ENCODE results near the gene SPATA31C2.

SPATA31C2 gene

DNA sequence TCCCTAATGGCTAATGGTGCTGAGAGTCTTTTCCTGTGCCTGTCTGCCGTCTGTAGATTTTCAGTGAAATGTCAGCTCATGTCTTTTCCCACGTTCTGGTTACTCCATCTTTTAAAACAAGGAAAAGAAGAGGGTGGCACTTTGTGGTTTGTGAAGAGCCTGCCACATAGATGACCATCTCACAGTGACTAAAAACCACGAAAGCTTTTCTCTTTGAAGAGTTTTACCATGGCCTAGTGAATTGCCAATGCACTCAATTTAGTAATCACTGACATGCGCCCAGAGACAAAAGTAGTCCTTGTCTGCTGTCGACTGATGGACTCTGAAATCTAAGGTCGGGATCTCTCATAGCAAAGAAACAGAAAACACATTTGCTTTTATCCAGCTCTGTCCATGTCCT is 50.4 kb downstream of the SPATA31C2 start:
- Histone ChIP-seq H2BK15ac (ENCODE audit: low read depth, poor library complexity, severe bottlenecking) (no peak overlapping the region), H2BK12ac (ENCODE audit: low read length in 2 of 2) (no peak overlapping the region), H2BK120ac (ENCODE audit: low read depth, low read length) (no peak overlapping the region)

DNA sequence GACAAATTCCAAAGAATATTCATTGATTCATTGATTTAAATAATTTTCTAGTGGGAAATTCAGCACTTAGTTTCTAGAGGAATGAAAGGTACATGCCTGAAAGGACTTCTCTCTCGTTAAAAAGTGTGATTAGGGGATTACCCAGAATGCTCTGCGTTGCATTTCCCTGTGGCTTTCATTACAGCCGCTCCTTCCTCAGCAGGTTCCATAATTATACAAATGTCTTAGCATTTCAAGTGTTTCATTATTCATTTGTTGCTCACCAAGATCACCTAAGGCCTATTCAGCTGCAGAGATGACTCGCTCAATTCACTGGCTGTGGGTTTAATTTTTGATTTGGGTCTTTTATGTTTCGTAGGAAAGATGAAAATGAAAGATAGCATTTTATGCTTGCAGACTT is 52.8 kb downstream of the SPATA31C2 start:
- no peak for DNase-seq

More for the DNA sequence above, 50.4 kb downstream of the SPATA31C2 start:
- Histone ChIP-seq H3K9ac (ENCODE audit: low read length) (no peak overlapping the region), H4K8ac (ENCODE audit: low read length) (no peak overlapping the region), H3K23ac (ENCODE audit: low read length in 2 of 2) (no peak overlapping the region), H2AK5ac (ENCODE audit: low read length, severe bottlenecking) (no peak overlapping the region), H3K4me3 (ENCODE audit: insufficient read depth in 1 of 2, low read depth in 1 of 2, low read length in 2 of 2) (no peak overlapping the region), H2BK5ac (ENCODE audit: low read depth, low read length, poor library complexity, severe bottlenecking) (no peak overlapping the region), H3K4ac (ENCODE audit: low read depth in 1 of 2, low read length in 2 of 2) (no peak overlapping the region), H3K14ac (ENCODE audit: low read length in 2 of 2) (no peak overlapping the region), H3K79me1 (replicated peaks; ENCODE audit: low read length, poor library complexity, severe bottlenecking) (no peaks in the 10 kb centered on the region), H4K91ac (ENCODE audit: low read length) (no peak overlapping the region), H3K18ac (ENCODE audit: low read depth in 1 of 2, low read length in 2 of 2) (no peak overlapping the region), H3K4me1 (ENCODE audit: control insufficient read depth, insufficient read depth, low read depth, low read length) (peaks cover 4% of the 10 kb centered on the region), H3K9me3 (ENCODE audit: control insufficient read depth, low read length) (peaks cover 1% of the 10 kb centered on the region), H3K27ac (ENCODE audit: low read length, poor library complexity, severe bottlenecking) (no peak overlapping the region), H3K36me3 (ENCODE audit: control insufficient read depth in 1 of 2, insufficient read depth in 2 of 2, low read depth in 1 of 2, low read length in 2 of 2) (no peaks in the 10 kb centered on the region), H3K27me3 (ENCODE audit: control insufficient read depth in 1 of 2, insufficient read depth in 1 of 2, low read length in 2 of 2) (peaks cover 0 to 17% of the 10 kb centered on the region in 2 experiments), H2AFZ (ENCODE audit: low read depth, low read length) (no peak overlapping the region), H3K4me2 (ENCODE audit: low read length, poor library complexity, severe bottlenecking) (no peak overlapping the region)
- DNase-seq, result peak; percentile 62
- WGBS, result 47% methylated on average over 6 of the region's 6 CpGs

DNA sequence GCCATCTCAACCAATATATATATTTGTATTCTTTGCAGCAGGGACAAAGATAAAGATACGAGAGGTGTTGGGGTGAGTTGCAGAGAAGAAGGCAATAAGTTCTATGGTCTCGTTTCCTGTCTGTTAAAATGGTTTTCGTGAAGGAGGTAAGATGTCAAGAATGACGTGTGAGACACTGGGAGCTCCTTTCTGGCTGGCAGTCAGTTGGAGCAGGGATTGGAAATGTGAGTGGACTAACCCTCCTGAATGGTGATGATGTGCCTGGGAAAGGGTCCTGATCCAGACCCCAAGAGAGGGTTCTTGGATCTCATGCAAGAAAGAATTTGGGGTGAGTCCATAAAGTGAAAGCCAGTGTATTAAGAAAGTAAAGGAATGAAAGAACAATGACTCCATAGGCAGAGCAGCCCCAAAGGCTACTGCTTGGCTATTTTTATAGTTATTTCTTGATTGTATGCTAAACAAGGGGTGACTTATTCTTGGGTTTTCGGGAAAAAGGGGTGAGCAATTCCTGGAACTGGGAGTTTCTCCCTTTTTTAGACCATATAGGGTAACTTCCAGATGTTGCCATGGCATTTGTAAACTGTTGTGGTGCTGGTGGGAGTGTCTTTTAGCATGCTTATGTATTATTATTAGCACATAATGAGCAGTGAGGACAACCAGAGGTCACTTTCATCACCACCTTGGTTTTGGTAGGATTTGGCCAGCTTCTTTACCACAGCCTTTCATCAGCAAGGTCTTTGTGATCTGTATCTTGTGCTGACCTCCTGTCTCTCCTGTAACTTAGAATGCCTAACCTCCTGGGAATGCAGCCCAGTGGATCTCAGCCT is 53.7 kb downstream of the SPATA31C2 start:
- Histone ChIP-seq H3K79me1 (replicated peaks; ENCODE audit: low read length, poor library complexity, severe bottlenecking) (no peaks in the 10 kb centered on the region), H3K36me3 (ENCODE audit: control insufficient read depth in 1 of 2, insufficient read depth in 2 of 2, low read depth in 1 of 2, low read length in 2 of 2) (no peaks in the 10 kb centered on the region), H2AK5ac (ENCODE audit: low read length, severe bottlenecking) (no peak overlapping the region), H3K9me3 (ENCODE audit: control insufficient read depth, low read length) (peaks cover 4% of the 10 kb centered on the region), H3K14ac (ENCODE audit: low read length in 2 of 2) (no peak overlapping the region), H3K23ac (ENCODE audit: low read length in 2 of 2) (no peak overlapping the region), H3K4me1 (ENCODE audit: control insufficient read depth, insufficient read depth, low read depth, low read length) (no peaks in the 10 kb centered on the region), H3K18ac (ENCODE audit: low read depth in 1 of 2, low read length in 2 of 2) (no peak overlapping the region), H3K4ac (ENCODE audit: low read depth in 1 of 2, low read length in 2 of 2) (no peak overlapping the region), H4K91ac (ENCODE audit: low read length) (no peak overlapping the region), H3K4me3 (ENCODE audit: insufficient read depth in 1 of 2, low read depth in 1 of 2, low read length in 2 of 2) (no peak overlapping the region), H3K4me2 (ENCODE audit: low read length, poor library complexity, severe bottlenecking) (no peak overlapping the region), H2AFZ (ENCODE audit: low read depth, low read length) (no peak overlapping the region), H2BK15ac (ENCODE audit: low read depth, poor library complexity, severe bottlenecking) (no peak overlapping the region), H3K27ac (ENCODE audit: low read length, poor library complexity, severe bottlenecking) (no peak overlapping the region), H2BK120ac (ENCODE audit: low read depth, low read length) (no peak overlapping the region), H2BK5ac (ENCODE audit: low read depth, low read length, poor library complexity, severe bottlenecking) (no peak overlapping the region), H2BK12ac (ENCODE audit: low read length in 2 of 2) (no peak overlapping the region), H3K27me3 (ENCODE audit: control insufficient read depth in 1 of 2, insufficient read depth in 1 of 2, low read length in 2 of 2) (peaks cover 0 to 17% of the 10 kb centered on the region in 2 experiments), H4K8ac (ENCODE audit: low read length) (no peak overlapping the region), H3K9ac (ENCODE audit: low read length) (peak overlapping the region; percentile 22)
- WGBS, result 89% methylated on average over 5 of the region's 5 CpGs
- DNase-seq, result peak; percentile 25

More for the DNA sequence above, 52.8 kb downstream of the SPATA31C2 start:
- Histone ChIP-seq H3K4me2 (ENCODE audit: low read length, poor library complexity, severe bottlenecking) (no peak overlapping the region), H3K14ac (ENCODE audit: low read length in 2 of 2) (no peak overlapping the region), H4K8ac (ENCODE audit: low read length) (no peak overlapping the region), H3K9ac (ENCODE audit: low read length) (no peak overlapping the region), H3K9me3 (ENCODE audit: control insufficient read depth, low read length) (peaks cover 4% of the 10 kb centered on the region), H2BK15ac (ENCODE audit: low read depth, poor library complexity, severe bottlenecking) (no peak overlapping the region), H3K23ac (ENCODE audit: low read length in 2 of 2) (no peak overlapping the region), H3K79me1 (replicated peaks; ENCODE audit: low read length, poor library complexity, severe bottlenecking) (no peaks in the 10 kb centered on the region), H3K27ac (ENCODE audit: low read length, poor library complexity, severe bottlenecking) (no peak overlapping the region), H4K91ac (ENCODE audit: low read length) (no peak overlapping the region), H3K4me3 (ENCODE audit: insufficient read depth in 1 of 2, low read depth in 1 of 2, low read length in 2 of 2) (no peak overlapping the region), H2AK5ac (ENCODE audit: low read length, severe bottlenecking) (no peak overlapping the region), H3K18ac (ENCODE audit: low read depth in 1 of 2, low read length in 2 of 2) (no peak overlapping the region), H2BK5ac (ENCODE audit: low read depth, low read length, poor library complexity, severe bottlenecking) (no peak overlapping the region), H2BK12ac (ENCODE audit: low read length in 2 of 2) (no peak overlapping the region), H2BK120ac (ENCODE audit: low read depth, low read length) (no peak overlapping the region), H3K4me1 (ENCODE audit: control insufficient read depth, insufficient read depth, low read depth, low read length) (no peaks in the 10 kb centered on the region), H3K27me3 (ENCODE audit: control insufficient read depth in 1 of 2, insufficient read depth in 1 of 2, low read length in 2 of 2) (peaks cover 0 to 19% of the 10 kb centered on the region in 2 experiments), H2AFZ (ENCODE audit: low read depth, low read length) (no peak overlapping the region), H3K4ac (ENCODE audit: low read depth in 1 of 2, low read length in 2 of 2) (no peak overlapping the region), H3K36me3 (ENCODE audit: control insufficient read depth in 1 of 2, insufficient read depth in 2 of 2, low read depth in 1 of 2, low read length in 2 of 2) (no peaks in the 10 kb centered on the region)
- 91% methylated on average over 3 of the region's 5 CpGs for WGBS

Measured in mesenchymal stem cell (in vitro differentiated cells and primary cell).